ENCODE measurements around the gene NUBP1.

The NUBP1 gene

DNA sequence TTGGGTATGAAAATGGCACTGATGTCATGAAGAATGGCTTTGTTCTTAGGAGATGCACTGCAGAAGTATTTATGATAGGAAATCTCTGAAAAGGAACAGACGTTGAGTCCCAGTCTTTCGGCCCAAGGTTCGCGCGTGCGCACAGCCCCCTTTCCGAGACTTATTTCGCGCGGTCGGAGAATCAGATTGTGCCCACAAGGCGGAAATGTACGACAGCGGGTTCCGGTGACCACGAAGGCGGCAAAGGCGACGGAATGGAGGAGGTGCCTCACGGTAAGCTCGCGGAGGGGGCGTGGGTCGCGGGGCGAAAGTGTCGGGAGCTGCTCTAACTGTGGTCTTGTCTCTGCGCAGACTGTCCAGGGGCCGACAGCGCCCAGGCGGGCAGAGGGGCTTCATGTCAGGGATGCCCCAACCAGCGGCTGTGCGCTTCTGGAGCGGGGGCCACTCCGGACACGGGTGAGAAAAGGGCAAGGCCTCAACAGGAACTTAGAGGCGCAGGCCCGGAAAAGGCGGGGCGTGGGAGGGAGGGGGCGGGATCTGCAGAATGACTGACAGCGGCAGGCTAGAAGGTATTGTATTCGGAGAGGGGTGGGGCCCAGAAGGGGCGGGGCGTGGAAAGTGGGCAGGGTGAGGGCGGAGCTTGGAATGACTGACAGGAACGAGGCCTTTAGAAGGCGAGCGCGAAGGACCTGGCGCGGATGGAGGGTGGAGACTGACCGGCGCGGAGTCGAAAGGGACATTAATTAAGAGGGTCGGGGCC, at the start of gene NUBP1:
TSS of gene NUBP1 (plus strand) at position 233 of the 760 bp plus-strand sequence. CDS start at position 255, 22 bp downstream.
- Mint-ChIP-seq H3K27me3 (ENCODE audit: low read depth) (peaks cover 2% of the 10 kb centered on the region), H3K4me3 (peak within 1 kb of the TSS; percentile 90), H3K4me1 (ENCODE audit: low read depth) (peaks cover 45% of the 10 kb centered on the region), H3K9me3 (no peaks in the 10 kb centered on the region), H3K27ac (peak within 1 kb of the TSS; percentile 97), H3K36me3 (ENCODE audit: low read depth) (peaks cover 23% of the 10 kb centered on the region)
- DNase-seq (ENCODE audit: low spot score), result peak; percentile 95

DNA sequence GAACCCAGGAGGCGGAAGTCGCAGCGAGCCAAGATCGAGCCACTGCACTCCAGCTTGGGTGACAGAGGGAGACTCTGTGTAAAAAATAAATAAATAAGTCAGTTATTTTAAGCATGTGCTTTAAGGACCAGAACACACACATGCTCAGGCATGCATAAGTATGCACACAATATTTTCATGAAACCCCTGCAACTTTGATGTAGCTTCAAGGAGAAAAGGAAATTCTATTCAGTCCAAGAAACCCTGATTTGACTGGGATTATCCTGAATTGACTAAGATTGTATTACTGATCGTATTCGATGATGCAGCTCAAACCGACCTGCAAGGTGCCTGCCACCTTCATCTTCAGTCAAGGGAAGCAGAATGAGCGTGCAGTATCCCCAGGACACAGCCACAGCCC, 49.8 kb upstream of the NUBP1 start:
- DNase-seq (ENCODE audit: low spot score), result no peak
- Mint-ChIP-seq H3K36me3 (ENCODE audit: low read depth) (no peaks in the 10 kb centered on the region), H3K27ac (no peak overlapping the region), H3K27me3 (ENCODE audit: low read depth) (no peaks in the 10 kb centered on the region), H3K4me1 (ENCODE audit: low read depth) (no peaks in the 10 kb centered on the region), H3K4me3 (no peak overlapping the region), H3K9me3 (no peaks in the 10 kb centered on the region)

DNA sequence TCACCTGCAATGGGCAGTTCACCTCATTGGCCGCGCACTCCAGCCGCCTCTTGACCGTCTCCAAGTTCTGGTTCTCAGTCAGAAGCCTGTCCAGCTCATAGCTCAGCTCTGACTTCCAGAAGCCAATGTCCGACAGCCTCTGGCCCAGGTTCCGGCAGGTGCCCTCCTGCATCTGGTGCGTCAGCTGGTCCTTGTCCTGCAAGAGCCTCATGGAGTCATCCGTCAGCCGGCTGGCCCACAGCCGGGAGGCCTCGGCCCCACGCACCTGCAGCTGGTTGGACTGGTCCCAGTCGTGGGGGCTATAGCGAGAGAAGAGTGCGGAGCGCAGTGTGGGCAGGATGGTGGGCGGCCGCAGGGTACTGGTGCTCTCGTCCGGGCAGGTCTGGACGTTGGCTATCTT, 49.3 kb upstream of the NUBP1 start:
- Mint-ChIP-seq H3K27ac (no peak overlapping the region), H3K36me3 (ENCODE audit: low read depth) (no peaks in the 10 kb centered on the region), H3K4me3 (no peak overlapping the region), H3K4me1 (ENCODE audit: low read depth) (no peaks in the 10 kb centered on the region), H3K27me3 (ENCODE audit: low read depth) (no peaks in the 10 kb centered on the region), H3K9me3 (no peaks in the 10 kb centered on the region)
- DNase-seq (ENCODE audit: low spot score), result no peak

DNA sequence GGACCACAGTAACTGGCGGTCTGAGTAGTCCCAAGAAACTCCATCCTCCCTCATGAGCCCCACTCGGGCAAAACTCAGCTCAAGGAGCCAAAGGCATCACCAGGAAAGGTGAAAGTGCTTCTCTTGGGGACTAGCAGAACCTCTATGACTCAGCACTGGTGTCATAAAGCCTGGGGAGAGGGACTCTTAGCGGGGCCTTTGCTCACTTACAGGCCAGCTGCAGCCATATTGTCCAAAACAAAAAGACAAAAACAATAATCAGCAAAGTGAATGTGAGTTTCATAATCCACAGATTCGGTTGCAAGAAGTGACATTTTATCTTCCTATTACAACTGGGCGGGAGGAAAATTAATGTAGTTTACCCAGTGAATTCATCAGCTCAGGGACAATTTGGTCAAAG, 48.8 kb upstream of the NUBP1 start, which contains the start of gene TEKT5:
TSS of gene TEKT5 (minus strand) at position 101 of the 400 bp plus-strand sequence. CDS start at position 44, 57 bp downstream.
- H3K4me3 Mint-ChIP-seq, result no peak within 1 kb of the TSS
- H3K36me3 Mint-ChIP-seq (ENCODE audit: low read depth), result no peaks in the 10 kb centered on the region
- H3K27ac Mint-ChIP-seq, result no peak within 1 kb of the TSS
- H3K27me3 Mint-ChIP-seq (ENCODE audit: low read depth), result no peaks in the 10 kb centered on the region
- H3K9me3 Mint-ChIP-seq, result no peaks in the 10 kb centered on the region
- no peak for DNase-seq (ENCODE audit: low spot score)
- H3K4me1 Mint-ChIP-seq (ENCODE audit: low read depth), result no peaks in the 10 kb centered on the region

DNA sequence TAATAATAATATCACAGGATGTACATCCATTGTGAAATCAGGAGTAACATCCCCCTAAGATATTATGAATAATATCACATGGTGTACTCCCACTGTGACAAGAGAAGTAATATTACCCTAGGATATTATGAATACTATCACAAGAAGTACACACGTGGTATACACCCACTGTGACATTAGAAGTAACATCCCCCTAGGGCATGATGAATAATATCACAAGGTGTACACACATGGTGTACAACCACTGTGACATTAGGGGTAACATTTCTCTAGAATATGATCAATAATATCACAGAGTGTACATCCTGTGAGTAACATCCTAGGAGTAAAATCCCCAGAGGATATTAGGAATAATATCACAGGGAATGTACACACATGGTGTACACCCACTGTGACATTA, 43.9 kb upstream of the NUBP1 start:
- Mint-ChIP-seq H3K27me3 (ENCODE audit: low read depth) (no peaks in the 10 kb centered on the region), H3K27ac (no peak overlapping the region), H3K9me3 (no peaks in the 10 kb centered on the region), H3K36me3 (ENCODE audit: low read depth) (no peaks in the 10 kb centered on the region), H3K4me1 (ENCODE audit: low read depth) (no peaks in the 10 kb centered on the region), H3K4me3 (no peak overlapping the region)
- no peak for DNase-seq (ENCODE audit: low spot score)

DNA sequence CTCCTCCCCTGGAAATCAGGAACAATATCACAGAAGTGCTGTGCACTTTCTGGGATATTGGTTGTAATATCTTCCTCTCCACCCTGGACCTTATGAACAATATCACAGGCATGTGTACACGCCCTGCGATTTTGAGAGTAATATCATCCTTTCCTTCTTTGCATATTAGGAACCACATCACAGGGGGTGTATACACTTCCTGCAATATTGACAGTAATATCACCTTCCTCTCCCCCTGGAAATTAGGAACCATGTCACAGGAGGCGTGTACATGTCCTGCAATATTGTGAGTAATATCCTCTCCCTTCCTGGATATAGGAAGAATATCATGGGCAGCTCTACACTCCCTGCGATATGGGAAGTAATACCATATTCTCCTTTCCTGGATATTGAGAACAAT, 34.7 kb upstream of the NUBP1 start:
- H3K36me3 Mint-ChIP-seq (ENCODE audit: low read depth), result no peaks in the 10 kb centered on the region

DNA sequence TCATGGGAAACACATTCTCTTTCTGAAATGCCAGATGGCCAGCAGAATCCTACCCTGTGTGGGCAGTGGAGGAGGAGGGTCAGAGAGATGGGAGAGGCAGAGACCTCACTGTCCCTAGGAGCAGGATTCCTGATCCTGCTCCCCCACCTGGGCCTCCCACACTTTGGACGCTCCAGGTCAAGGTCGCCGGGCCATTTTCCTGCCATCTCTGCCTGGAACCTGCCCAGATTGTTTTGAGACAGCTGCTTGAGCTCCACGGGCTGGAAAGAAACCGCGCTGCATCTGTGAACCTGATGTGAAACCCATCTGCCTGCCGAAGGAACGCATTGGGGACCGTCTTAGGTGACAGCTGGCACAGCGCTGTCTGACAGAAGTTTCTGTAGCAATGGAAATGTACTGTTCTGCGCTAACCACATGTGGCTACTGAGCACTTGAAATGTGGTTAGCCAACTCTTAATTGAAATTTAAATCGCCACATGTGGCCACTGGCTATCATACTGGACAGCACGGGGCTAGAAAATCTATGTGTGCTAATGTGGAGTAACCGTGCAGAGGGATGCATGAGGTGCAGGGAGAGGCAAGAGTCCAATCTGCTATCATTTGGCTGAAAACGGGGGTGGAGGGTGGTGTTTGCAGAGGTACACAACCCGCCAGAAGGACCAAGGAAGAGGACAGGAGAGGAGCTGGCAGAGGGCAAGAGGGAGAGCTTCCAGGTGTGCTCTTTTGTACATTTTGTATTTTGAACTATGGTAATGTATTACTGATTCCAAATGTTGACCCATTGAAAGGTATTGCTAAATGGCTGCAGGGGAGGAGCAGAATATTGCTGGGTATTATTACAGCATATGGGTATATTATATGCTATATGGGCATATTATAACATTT, 15.4 kb upstream of the NUBP1 start:
- Mint-ChIP-seq H3K36me3 (ENCODE audit: low read depth) (no peaks in the 10 kb centered on the region), H3K27me3 (ENCODE audit: low read depth) (peaks cover 2% of the 10 kb centered on the region), H3K4me3 (no peak overlapping the region), H3K4me1 (ENCODE audit: low read depth) (no peaks in the 10 kb centered on the region), H3K27ac (no peak overlapping the region), H3K9me3 (no peaks in the 10 kb centered on the region)
- DNase-seq (ENCODE audit: low spot score), result no peak

More for the DNA sequence above, 34.7 kb upstream of the NUBP1 start:
- no peak overlapping the region for H3K4me3 Mint-ChIP-seq
- no peaks in the 10 kb centered on the region for H3K27me3 Mint-ChIP-seq (ENCODE audit: low read depth)
- no peak for DNase-seq (ENCODE audit: low spot score)
- H3K4me1 Mint-ChIP-seq (ENCODE audit: low read depth), result no peaks in the 10 kb centered on the region
- no peaks in the 10 kb centered on the region for H3K9me3 Mint-ChIP-seq
- H3K27ac Mint-ChIP-seq, result no peak overlapping the region

DNA sequence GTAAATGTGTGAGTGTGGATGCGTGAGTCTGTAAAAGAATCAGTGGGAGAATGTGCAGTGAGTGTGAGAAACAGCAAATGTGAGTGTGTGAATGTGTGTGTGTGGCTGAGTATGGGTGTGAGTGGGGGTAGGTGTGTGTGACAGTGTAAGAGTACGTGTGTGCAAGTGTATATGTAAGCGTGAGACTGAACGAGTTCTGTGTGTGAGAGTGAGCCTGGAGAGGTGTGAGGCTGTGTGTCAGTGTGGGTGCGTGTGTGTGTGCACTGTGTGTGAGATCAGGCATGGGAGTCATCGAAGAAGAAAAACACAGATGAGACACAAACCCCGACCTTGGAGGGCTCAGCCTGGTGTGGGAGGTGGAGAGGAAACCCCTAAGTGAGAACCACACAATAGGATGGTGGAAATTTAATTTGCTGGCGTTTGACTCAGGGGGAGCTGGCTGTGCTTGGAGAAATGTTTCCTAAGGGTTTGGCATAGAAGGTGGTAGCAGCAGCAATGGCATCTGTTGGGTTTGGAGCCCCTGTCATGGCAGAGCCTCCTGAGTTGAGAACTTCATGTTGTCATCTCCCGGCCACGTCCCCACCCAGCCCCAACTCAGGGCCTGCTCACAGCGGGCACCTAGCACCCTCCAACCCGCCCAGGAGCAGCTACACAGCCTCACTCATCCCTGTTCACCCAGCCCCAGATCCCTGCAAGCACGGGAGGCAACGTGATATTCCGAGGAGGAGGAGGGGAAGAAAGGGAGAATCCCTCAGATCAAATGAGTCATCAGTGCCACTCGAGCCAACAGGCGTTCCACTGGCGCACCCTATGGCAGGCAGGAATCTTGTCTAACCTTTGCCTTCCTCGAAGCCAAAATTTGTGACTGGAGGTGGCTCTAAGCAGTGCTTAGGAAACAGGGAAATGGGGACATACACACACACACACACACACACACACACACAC, 14.3 kb upstream of the NUBP1 start:
- DNase-seq (ENCODE audit: low spot score), result no peak
- Mint-ChIP-seq H3K4me1 (ENCODE audit: low read depth) (no peaks in the 10 kb centered on the region), H3K27me3 (ENCODE audit: low read depth) (peaks cover 2% of the 10 kb centered on the region), H3K27ac (no peak overlapping the region), H3K36me3 (ENCODE audit: low read depth) (no peaks in the 10 kb centered on the region), H3K4me3 (no peak overlapping the region), H3K9me3 (no peaks in the 10 kb centered on the region)

DNA sequence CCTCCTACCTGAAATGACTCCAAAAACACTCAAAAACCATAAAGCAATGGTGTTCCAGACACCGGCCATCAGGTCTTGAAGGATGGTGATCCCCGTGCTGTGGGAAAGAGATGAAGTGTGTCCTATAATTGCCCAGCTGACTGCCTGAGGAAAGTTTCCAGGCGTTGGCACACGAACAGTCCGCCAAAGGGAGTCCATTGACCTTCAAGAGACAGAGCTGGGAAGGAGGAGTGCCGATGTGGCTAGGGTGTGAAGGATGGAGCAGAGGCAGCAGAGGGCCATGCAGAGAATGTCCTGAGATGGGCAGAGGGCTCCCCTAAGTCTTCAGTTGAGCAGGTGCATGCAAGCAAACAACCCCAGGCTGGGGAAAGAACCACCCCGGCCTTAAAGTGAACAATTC, 11.9 kb upstream of the NUBP1 start:
- no peaks in the 10 kb centered on the region for H3K9me3 Mint-ChIP-seq
- no peak overlapping the region for H3K4me3 Mint-ChIP-seq
- peaks cover 2% of the 10 kb centered on the region for H3K27me3 Mint-ChIP-seq (ENCODE audit: low read depth)
- H3K36me3 Mint-ChIP-seq (ENCODE audit: low read depth), result no peaks in the 10 kb centered on the region
- no peak for DNase-seq (ENCODE audit: low spot score)
- no peaks in the 10 kb centered on the region for H3K4me1 Mint-ChIP-seq (ENCODE audit: low read depth)
- H3K27ac Mint-ChIP-seq, result no peak overlapping the region

DNA sequence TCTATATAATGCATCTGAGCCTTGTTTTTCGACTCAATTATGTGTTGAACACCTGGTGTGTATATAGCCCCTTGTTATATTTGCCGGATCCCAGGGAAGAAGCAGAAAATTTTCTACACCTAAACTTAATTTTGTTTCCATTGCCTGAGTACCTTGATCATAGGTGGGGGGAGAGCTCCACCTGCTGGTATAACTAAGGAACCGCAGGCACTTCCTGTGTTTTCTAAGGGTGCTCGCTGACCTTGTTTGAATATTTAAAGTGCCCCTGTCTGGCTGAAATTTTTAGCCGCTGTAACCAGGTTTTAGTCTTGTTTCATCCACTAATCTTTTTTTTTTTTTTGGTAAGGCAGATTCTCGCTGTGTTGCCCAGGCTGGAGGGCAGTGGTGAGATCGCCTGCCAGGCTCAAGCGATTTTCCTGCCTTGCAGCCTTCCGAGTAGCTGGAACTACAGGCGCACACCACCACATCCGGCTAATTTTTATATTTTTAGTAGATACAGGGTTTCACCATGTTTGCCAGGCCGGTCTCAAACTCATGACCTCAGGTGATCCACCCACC, 6.5 kb upstream of the NUBP1 start:
- peak overlapping the region; percentile 51 for H3K4me3 Mint-ChIP-seq
- no peaks in the 10 kb centered on the region for H3K36me3 Mint-ChIP-seq (ENCODE audit: low read depth)
- DNase-seq (ENCODE audit: low spot score), result peak; percentile 52
- H3K27ac Mint-ChIP-seq, result peak overlapping the region; percentile 70
- H3K9me3 Mint-ChIP-seq, result no peaks in the 10 kb centered on the region
- peaks cover 41% of the 10 kb centered on the region for H3K4me1 Mint-ChIP-seq (ENCODE audit: low read depth)
- H3K27me3 Mint-ChIP-seq (ENCODE audit: low read depth), result no peaks in the 10 kb centered on the region

DNA sequence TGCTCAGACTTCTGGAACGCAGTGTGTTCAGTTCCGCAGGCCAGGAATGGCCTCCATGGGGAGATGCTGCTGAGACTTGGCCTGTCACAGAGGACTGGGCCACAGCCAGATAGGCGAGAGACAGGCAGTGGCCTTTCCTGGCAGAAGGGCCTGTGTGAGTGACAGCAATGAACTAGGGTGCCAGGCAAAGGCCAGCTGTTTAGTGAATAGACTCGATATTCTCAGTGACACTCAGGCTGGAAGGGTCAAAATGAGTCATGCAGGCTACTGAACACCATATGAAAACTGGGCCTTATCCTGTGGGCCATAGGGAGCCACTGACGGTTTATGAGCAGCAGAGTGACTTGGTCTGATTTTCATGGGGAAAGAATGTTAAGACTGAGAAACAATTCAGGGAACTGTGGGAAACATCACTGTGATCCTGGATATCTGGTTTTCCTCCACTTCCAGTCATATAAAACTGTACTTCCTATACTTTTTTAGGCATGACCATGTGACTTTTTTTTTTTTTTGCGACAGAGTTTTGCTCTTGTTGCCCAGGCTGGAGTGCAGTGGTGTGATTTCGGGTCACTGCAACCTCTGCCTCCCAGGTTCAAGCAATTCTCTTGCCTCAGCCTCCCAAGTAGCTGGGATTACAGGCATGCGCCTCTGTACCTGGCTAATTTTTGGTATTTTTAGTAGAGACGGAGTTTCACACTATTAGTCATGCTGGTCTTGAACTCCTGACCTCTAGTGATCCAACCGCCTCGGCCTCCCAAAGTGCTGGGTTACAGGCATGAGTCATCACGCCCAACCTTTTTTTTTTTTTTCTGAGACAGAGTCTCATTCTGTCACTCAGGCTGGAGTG, 5.2 kb upstream of the NUBP1 start:
- Mint-ChIP-seq H3K9me3 (no peaks in the 10 kb centered on the region), H3K36me3 (ENCODE audit: low read depth) (no peaks in the 10 kb centered on the region), H3K27ac (peak overlapping the region; percentile 63), H3K27me3 (ENCODE audit: low read depth) (no peaks in the 10 kb centered on the region), H3K4me3 (no peak overlapping the region), H3K4me1 (ENCODE audit: low read depth) (peaks cover 45% of the 10 kb centered on the region)
- DNase-seq (ENCODE audit: low spot score), result peak; percentile 70

DNA sequence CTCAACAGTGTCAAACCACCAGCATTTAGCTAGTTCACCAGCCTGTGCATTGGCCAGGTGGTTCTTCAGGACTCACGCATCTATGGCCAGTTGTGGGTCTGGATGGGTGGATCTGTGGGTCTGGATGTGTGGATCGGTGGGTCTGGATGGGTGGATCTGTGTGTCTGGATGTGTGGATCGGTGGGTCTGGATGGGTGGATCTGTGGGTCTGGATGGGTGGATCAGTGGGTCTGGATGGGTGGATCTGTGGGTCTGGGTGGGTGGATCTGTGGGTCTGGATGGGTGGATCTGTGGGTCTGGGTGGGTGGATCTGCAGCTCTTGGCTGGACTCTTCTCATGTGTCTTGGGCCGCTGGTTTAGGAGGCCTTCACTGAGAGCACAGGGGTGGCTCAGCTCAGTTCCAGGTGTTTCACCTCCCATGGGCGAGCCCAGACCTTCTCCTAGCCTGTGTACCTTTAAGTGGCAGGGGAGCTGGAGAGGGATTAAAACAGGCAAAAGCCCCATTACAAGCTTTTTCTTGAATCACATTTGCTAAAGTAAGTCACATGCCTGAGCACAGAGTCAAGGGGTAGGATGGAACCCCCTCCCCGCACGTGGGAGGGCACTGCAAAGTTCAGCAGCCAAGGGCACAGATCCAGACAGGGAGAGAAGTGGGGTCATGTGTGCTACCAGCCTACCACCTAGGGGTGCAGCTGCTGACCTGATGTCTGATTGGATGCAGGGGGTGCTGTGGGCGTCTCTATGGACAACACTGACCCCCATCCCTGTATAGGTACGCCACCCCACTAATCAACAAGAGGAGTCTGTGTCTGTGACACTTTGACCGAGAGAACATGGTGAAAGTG, 3.4 kb upstream of the NUBP1 start:
- Mint-ChIP-seq H3K4me1 (ENCODE audit: low read depth) (peaks cover 53% of the 10 kb centered on the region), H3K36me3 (ENCODE audit: low read depth) (peaks cover 5% of the 10 kb centered on the region), H3K9me3 (no peaks in the 10 kb centered on the region), H3K4me3 (no peak overlapping the region), H3K27ac (peak overlapping the region; percentile 6), H3K27me3 (ENCODE audit: low read depth) (peaks cover 2% of the 10 kb centered on the region)
- no peak for DNase-seq (ENCODE audit: low spot score)
